SK-N-SH (cell line): ENCODE data around the gene INF2.

ENCODE experiments used
- TAF1 ChIP-seq: IDR thresholded peaks from 2 replicates; pipeline ENCODE4 v1.6.1; 2012; ENCODE audit warnings: low read depth, mild to moderate bottlenecking, low read length, moderate library complexity, borderline replicate concordance
- ZBTB33 ChIP-seq: IDR thresholded peaks from 2 replicates; pipeline ENCODE4 v1.4.0; 2012; ENCODE audit warnings: low read depth, borderline replicate concordance

- TF ChIP-seq TAF1 (no peak), ZBTB33 (no peak)
Observed at GRCh38 chr14:104700747-104701217, 11.4 kb downstream of the INF2 start.
